ENCODE measurements around the gene GCM1.
"Not testable (repeated sequence)": the region's sequence is repeated elsewhere in the genome, so short reads cannot be mapped to it uniquely, and the experiment has no call there.

Gene GCM1, protein sequence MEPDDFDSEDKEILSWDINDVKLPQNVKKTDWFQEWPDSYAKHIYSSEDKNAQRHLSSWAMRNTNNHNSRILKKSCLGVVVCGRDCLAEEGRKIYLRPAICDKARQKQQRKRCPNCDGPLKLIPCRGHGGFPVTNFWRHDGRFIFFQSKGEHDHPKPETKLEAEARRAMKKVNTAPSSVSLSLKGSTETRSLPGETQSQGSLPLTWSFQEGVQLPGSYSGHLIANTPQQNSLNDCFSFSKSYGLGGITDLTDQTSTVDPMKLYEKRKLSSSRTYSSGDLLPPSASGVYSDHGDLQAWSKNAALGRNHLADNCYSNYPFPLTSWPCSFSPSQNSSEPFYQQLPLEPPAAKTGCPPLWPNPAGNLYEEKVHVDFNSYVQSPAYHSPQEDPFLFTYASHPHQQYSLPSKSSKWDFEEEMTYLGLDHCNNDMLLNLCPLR

DNA sequence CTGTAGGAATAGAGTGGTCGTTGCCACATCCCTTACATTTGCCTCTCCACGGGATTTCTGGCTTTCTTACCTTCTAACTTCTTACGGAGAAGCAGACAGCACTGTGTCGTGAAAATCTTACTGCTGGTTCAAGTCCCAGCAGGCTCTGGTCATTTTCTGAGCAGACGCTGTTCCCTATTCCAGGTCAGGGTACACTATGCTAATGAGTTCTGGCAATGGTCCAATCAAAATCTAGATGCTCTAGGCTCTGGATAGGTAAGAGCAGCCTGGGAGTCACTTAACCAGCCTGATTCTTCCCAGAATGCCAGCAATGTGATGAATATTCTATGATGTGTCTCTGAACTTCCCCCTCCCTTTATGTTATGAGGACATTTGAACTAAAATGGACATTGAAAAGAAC lies at the start of gene GCM1:
GCM1 (minus strand) TSS at position 158 of the 400 bp plus-strand sequence. CDS start 3,209 bp downstream, outside the sequence.
- DNase-seq, result no peak

DNA sequence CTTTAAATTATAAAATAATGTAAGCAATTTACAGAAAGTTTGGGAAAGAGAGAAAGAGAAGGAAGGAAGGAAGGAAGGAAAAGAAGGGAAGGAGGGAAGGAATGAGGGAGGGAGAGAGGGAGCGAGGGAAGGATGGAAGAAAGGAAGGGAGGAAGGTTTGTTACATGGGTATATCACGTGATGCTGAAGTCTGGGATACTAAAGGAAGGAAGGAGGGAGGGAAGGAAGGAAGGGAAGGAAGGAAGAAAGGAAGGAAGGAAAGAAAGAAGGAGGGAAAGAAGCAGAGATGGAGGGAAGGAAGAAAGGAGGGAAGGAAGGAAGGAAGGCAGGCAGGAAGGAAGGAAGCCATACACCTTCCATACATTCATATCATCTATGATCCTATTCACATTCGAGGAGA lies 48.9 kb upstream of the GCM1 start:
- DNase-seq, result no peak

DNA sequence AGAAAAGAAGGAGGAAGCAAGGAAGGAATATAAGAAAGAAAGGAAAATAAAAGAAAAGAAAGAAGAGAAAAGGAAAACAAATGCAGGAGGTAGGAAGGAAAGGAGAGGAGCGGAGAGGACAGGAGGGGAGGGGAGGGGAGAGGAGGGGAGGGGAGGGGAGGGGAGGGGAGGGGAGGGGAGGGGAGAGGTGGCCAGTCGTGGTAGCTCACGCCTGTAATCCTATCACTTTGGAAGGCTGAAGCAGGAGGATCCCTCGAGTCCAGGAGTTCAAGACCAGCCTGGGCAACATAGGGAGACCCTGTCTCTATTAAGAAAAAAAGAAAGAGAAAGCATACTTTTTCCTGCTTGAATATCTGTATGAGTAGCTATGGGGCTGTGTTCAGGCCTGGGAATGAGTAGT lies 46.4 kb upstream of the GCM1 start:
- DNase-seq, result no peak

DNA sequence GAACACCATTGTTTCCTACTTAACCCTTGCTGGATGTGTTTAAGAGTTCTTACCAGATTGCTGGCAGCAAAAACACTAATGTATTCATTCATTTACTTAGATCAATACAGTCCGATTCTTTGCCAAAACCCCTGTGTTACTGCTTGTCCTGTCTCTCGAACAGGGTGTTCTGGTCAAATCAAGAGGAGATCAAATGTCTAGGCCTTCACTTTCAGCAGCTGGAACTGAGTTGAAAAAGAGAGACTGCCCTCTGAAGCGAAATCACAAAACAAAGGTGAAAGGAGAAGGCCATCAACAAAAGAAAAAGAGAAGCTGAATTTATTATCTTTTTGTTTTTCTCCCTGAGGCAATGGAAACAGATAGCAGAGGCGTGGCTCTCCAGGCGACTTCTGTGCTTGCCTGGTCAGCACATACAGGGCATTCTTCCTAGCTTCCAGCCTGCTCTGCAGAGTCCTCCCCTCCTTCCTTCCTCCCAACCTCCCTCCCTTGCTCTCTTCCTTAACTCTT lies 44.1 kb upstream of the GCM1 start:
- peak; percentile 86 for DNase-seq

DNA sequence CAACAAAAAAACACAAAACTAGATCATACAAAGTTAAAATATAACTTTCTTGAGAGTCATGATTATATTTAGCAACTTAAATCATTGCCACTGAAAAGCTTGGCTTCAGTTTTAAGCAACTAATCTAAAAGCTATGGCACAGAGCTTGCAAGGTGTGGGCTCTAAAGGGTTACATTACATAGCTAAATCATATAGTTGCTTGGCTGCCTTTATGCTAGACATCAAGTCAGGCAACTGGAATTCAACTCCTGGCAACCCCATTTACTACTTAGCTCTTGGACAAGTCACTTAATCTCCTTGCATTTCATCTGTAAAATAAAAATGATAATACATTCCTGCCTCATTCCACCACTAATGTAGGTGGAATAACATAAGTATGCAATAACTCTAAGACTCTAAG lies 40.9 kb upstream of the GCM1 start:
- DNase-seq, result no peak

DNA sequence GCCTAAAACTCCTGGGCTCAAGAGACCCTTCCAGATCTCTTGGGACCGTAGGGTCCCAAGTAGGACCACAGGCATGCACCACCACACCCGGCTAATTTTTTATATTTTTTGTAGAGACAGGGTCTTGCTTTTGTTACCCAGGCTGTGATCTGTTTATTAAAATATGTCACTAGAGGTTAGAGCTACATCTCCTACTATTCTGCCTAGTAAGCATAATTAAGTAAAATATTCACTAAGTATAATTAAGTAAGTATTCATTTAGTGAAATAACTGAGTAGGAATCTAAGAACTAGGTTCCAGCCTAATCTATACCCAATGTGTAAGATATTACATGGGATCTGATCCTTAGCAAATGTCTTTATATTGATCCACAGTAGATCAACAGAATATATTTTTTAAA lies 40.2 kb upstream of the GCM1 start:
- no peak for DNase-seq

DNA sequence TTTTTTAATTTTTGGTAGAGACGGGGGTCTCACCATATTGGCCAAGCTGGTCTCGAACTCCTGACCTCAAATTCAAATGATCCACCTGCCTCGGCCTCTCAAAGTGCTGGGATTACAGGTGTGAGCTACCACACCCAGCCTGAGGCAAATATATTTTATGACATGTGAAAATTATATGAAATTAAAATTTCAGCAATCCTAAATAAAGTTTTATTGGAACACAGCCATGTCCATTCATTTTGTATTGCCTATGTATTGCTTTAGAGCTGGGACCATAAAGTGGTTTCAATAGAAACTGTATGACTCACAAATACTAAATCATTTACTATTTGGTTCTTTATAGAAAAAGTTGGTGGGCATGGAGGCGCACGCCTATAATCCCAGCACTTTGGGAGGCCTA lies 32.0 kb upstream of the GCM1 start:
- DNase-seq, result no peak

DNA sequence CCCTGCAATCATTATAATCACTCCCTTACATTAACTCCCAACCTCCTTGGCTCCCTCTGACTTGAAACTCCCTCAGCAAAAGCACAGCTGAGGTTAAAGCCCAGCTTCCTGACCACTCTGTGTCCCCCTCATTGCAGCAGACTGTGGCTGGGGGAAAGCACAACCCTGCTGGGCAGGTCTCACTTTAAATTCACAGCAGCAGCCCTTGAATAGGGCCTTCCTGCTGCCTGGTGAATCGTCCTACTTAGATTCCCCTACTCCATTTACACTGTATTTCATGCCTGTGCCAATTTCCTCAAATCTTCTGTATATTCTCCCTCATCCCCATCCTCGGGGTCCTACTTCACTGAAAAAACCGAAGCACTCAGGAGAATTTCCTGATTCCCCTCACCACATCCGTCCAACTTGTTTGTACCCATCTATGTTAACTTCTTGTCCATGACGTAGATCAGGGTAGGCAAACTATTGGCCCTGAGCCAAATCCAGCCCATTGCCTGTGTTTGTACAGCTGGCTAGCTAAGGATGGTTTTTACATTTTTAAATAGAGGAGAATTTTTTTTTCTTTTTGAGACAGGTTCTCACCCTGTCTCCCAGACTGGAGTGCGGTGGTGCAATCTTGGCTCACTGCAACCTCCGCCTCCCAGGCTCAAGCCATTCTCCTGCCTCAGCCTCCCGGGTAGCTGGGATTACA lies 31.5 kb upstream of the GCM1 start:
- peak; percentile 87 for DNase-seq

DNA sequence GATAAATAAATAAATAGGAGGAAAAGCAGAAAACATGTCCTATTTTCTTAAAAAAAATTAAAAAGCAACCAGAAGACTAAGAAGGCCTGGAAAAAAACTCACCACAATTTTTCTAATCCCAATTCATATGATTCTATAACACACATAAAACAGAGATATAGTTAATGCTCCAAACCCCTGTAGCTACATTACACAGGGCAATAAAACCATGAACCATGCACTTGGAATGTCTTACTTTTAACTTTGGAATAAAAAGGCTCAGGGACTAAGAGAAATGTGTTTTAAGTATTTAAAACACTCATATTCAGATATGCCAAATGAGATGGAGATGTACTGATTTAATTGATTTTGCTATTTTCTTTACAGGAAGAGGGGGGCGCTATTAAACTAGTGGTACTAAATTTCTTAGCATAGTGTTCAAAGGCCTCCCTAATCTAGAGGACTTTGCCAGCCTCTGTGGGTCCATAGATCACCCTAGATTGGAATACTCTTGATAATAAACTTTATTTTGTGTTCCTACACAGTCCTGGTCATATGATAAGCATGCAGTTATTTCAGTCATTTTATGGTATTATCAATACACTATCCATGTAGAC lies 30.3 kb upstream of the GCM1 start:
- no peak for DNase-seq

DNA sequence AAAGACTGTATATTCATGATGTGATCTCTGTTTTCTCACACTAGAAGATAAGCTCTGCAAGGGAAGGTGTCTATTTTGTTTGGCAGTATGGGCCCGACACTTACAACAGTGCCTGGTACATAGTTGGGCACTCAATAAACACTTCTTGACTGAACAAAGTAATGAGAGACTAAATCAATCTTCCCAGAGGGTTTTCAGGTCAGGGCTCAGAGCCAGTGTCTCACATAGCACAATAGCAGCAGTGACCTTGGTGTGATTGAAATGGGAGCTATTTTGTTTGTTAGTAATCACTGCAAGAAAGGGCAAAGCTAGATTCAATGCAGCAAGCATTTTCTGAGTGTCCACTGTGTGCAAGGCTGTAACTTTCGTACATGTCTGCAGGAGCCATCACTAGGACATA lies 26.4 kb upstream of the GCM1 start:
- DNase-seq, result peak; percentile 66

DNA sequence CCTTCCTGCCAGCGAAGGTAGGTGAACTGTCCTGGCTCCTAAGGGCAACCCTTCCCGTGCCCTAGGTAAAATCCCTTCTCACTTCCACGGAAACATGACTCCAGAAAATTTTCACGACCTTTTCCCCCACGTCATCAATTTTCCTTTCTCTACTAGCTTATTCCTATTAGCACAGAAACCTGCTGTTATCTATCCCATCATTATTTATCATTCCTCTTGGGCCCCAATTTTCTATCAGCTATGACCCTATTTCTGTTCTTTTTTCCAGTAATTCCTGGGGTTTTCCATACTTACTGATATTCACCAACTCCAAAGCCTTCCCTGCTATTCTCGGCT lies 23.8 kb upstream of the GCM1 start:
- DNase-seq, result no peak

DNA sequence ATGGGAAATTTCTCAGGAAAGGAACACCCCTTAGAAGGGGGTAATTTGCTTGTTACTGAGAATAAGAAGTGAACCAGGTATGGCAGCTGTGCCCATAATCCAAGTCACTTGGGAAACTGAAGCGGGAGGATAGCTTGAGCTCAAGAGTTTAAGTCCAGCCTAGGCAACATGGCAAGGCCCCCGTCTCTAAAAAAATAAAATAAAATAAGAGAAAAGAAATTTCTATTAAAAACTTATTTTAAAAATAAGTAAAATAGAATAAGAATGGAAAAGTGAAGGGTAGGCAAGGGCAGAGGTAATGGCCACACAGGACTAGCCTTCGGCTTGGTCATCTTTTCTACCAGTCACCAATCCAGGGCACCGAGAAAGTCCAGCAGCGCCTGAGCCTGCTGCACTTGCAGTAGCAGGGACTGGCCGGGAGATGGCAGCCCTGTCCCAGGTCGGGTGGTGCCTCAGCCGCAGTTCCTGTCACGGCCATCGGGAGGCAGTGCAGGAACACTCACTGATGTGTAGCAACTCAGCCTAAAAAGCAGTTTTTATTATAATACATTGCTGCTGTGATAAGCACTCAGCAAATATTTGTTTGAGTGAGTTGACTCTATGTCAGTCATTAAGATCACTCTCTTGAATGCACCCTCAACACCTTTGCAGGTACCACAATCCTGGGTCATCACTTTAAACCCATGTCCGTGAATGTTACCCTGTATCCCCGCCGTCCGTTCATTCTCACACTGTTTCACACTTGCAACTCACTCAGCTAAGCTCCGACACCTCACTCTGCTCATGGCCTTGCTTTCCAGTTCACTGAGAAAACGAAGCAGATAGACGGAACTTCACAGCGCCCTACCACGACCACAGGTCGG lies 23.2 kb upstream of the GCM1 start:
- DNase-seq, result peak; percentile 61

DNA sequence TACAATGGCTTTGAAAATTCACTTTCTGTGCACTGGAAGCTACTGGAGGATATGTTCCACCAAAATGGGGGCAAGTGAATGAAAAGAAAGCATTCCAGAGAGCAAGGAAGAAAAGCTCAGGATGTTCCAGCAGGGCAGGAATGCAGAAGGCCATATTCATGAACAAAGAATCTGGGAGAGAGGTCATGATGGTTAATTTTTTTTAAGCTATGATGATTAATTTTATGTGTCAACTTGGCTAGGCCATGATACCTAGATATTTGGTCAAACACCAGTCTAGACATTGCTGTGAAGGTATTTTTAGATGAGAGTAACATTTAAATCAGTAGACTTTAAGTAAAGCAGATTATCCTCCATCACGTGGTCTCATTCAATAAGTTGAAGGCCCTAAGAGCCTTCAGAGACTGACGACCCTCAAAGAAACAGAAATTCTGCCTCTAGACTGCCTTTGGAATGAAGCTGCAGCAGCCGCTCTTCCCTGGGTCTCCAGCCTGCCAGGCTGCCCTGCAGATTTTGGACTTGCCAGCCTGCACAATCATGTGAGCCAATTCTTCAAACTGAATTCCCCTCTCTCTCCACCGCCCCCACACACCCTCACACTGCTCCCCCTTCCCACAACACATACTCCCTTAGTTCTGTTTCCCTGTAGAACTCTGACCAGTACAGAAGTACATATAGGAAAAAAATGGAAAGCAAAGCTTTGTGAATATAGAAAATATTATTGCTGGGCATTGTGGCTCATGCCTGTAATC lies 20.1 kb upstream of the GCM1 start:
- no peak for DNase-seq

DNA sequence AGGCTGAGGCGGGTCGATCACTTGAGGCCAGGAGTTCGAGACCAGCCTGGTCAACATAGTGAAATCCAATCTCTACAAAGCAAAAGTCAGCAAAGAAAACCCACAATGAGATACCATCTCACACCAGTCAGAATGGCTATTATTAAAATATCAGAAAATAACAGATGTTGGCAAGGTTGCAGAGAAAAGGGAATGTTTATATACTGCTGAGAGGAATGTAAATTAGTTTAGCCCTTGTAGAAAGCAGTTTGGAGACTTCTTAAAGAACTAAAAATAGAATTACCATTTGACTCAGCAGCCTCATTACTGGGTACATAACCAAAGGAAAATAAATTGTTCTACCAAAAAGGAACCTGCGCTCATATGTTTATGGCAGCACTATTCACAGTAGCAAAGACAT lies 16.7 kb upstream of the GCM1 start:
- no peak for DNase-seq

DNA sequence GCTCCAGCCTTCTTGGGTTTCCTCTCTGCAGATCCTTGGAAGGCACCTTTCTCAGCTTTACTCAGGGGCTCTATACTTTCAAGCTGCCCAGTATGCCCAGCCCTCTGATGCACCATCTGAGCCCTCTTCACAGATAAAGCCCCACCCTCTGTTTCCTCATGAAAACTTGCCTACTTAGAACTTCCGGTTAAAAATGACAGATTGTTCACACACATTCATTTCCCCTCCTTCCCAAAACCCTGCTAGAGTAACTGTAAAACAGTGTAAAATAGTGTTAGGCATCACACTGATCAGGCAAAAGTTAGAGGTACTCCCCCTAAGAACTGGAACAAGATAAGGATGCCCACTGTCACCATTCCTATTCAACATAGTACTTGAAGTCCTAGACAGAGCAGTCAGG lies 14.0 kb upstream of the GCM1 start:
- DNase-seq, result no peak

DNA sequence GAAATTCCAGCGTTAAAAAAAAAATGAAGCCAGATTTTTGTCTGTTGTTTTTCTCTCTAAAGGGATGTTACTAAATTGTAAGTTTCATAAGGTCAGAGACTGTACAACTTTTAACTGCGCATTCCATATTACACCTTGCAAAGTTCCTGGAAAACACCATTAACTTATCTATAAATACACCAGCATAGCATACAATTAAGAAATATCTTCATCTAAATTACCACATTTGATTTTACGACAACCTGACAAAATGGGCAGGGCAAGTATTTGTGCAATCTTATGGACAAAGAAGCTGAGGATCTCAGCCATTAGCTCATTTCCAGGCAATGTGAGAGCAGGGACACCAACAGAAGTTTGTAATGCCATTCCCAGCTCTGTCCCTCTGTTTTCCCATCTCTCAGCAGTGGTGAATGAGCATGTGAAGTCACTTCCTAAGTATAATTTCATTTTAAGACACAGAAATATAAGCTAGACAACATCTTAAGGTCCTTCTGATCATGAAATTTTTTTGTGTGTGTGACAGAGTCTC lies 12.9 kb upstream of the GCM1 start:
- no peak for DNase-seq

DNA sequence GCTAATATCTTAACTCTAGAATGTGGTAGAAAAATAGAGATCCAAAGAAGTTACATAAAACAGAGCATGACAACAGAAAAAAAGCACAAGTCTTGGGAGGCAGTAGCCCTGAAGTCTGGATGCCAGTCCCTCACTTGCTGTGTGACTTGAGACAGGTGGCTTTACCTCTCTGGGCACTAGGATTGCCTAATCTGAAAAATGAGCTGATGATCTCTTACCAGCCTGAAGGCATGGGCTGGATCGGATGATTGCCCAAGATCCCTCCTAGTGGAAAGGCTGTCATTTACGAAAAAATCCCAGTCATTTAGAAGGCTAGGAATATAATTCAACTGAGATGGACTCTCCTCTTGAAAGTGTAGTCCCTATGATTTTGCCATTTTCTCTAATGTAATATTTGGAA lies 10.9 kb upstream of the GCM1 start:
- no peak for DNase-seq

DNA sequence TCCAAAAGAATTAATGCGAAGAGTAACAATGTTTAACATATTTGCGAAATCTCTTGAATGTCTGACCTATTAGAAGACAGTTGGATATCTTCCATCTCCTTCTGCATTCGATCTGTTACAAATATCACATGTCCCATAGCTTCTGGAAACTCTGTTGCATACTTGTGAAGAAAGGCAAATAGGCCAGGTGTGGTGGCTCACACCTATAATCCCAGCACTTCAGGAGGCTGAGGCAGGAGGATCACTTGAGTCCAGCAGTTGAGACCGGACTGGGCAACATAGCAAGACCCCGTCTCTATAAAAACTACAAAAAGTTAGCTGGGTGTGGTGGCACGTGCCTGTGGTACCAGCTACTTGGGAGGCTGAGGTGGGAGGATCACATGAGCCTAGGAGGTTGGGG lies 9.4 kb upstream of the GCM1 start:
- DNase-seq, result not testable (repeated sequence)

DNA sequence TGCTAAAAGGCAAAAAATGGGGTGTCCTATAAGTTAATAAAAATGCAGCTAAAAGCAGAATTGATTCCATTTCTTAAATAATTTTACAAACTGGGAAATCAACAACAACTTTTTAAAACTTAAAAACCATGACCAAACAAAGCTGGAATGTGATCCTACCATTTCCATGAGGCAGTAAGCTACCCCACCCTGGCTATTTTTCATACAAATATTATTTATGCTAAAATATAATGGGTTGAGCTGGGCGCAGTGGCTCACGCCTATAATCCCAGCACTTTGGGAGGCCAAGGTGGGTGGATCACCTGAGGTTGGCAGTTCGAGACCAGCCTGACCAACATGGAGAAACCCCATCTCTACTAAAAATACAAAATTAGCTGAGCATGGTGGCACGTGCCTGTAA lies 6.6 kb upstream of the GCM1 start:
- not testable (repeated sequence) for DNase-seq

DNA sequence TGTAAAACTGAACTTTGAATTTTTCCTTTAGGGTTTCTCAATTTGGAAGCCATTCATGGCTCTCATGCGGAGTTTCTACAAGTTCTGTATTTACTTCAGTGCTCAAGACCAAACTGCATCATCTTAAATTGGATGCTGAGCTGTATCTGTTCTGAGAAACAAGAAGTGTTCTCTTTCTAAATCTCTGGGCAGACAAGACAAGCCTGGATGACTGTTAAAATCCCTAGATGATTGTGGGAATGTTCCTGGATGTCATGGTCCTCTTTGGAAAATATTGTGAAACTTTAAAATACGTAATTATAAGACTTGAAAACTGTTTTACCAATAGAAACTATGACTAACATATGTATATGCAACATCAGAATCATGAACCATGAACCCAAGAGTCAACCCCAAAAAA lies 6.2 kb upstream of the GCM1 start:
- DNase-seq, result no peak

DNA sequence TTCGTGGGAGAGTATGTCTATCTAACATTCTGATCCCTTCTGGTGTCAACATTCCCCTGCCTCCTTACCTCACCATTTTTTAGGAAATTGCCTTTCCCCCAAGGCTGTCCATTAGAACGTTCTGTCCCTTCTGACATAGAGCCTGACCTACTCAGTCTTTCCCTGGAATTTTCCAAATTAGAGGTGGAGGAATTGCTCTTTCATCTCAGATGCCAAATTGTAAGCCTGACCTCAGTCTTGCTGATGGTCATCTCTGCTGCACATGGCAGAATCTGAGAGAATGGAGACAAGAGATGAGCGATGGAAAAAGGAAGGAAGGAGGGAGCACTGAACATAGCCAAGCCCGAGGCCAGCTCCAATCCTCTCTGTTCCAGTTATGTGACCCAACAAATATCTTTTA lies 5.4 kb upstream of the GCM1 start:
- no peak for DNase-seq

DNA sequence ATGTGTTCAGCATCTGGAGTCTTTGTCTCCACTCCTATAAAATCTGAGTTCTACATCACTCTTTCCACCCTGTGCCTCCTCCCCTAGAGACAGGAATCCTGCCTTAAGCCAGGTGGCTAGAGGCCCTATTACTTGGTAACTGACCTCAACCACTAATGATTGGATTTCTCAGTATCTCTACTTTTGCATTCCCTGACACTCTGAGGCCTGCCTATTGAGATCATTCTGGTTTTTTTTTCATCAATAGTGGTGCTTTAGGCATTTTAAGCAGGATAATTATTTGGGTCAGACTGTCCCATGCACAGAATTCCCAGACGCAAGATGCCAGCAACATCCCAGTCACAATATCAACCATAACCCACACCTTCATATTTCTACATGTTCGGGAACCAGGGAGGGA lies 3.9 kb upstream of the GCM1 start:
- no peak for DNase-seq
